SK-N-DZ (cell line): ENCODE data around the gene CDH2.
A peak's percentile ranks its signal among the peaks of the same experiment; 100 is the strongest.

Experiments
- DNase-seq: peaks from one replicate; pipeline ENCODE4 v3.0.0-alpha.2; 2015; ENCODE audit warnings: low spot score

Gene CDH2

GRCh38 chr18:28045176-28045810 lies 131.6 kb downstream of the CDH2 start:
- no peak for DNase-seq

- no peak for DNase-seq
Observed at GRCh38 chr18:28044036-28044435, 132.9 kb downstream of the CDH2 start.

GRCh38 chr18:28043631-28044030 lies 133.3 kb downstream of the CDH2 start:
- DNase-seq: no peak

- peak; percentile 17 for DNase-seq
Observed at GRCh38 chr18:28041366-28041765, 135.6 kb downstream of the CDH2 start.

- DNase-seq: no peak
Observed at GRCh38 chr18:28040716-28041115, 136.2 kb downstream of the CDH2 start.

GRCh38 chr18:28040211-28040610 lies 136.7 kb downstream of the CDH2 start:
- DNase-seq: no peak

- no peak for DNase-seq
Observed at GRCh38 chr18:28039691-28040090, 137.2 kb downstream of the CDH2 start.

GRCh38 chr18:28039078-28039477 lies 137.9 kb downstream of the CDH2 start:
- no peak for DNase-seq

GRCh38 chr18:28036488-28036887 lies 140.4 kb downstream of the CDH2 start:
- DNase-seq: no peak

GRCh38 chr18:28034567-28034966 lies 142.4 kb downstream of the CDH2 start:
- DNase-seq: no peak

- no peak for DNase-seq
Observed at GRCh38 chr18:28032177-28032576, 144.8 kb downstream of the CDH2 start.

- DNase-seq: no peak
Observed at GRCh38 chr18:28030458-28030857, 146.5 kb downstream of the CDH2 start.

GRCh38 chr18:28027755-28028154 lies 149.2 kb downstream of the CDH2 start:
- peak; percentile 63 for DNase-seq

GRCh38 chr18:28019425-28020108 lies 157.4 kb downstream of the CDH2 start:
- no peak for DNase-seq

GRCh38 chr18:28018351-28018750 lies 158.6 kb downstream of the CDH2 start:
- DNase-seq: no peak

- DNase-seq: no peak
Observed at GRCh38 chr18:28015671-28016070, 161.3 kb downstream of the CDH2 start.

- no peak for DNase-seq
Observed at GRCh38 chr18:28013066-28013465, 163.9 kb downstream of the CDH2 start.

- DNase-seq: no peak
Observed at GRCh38 chr18:28012336-28012735, 164.6 kb downstream of the CDH2 start.

- DNase-seq: no peak
Observed at GRCh38 chr18:28009589-28009988, 167.3 kb downstream of the CDH2 start.

- no peak for DNase-seq
Observed at GRCh38 chr18:28007841-28008240, 169.1 kb downstream of the CDH2 start.

- no peak for DNase-seq
Observed at GRCh38 chr18:28005164-28005563, 171.8 kb downstream of the CDH2 start.

GRCh38 chr18:28004606-28005005 lies 172.3 kb downstream of the CDH2 start:
- DNase-seq: no peak

- no peak for DNase-seq
Observed at GRCh38 chr18:28003451-28003850, 173.5 kb downstream of the CDH2 start.

GRCh38 chr18:28002841-28003240 lies 174.1 kb downstream of the CDH2 start:
- no peak for DNase-seq
